CD4-positive, alpha-beta T cell treated with Interleukin-17A for 1 hour (primary cell): ENCODE data around the gene SRL.
A peak's percentile ranks its signal among the peaks of the same experiment; 100 is the strongest.
"Not testable (repeated sequence)": the region's sequence is repeated elsewhere in the genome, so short reads cannot be mapped to it uniquely, and the experiment has no call there.

ENCODE experiments used
- DNase-seq: peaks from one replicate; pipeline ENCODE4 v3.0.0-alpha.2; 2020

The SRL gene

DNA sequence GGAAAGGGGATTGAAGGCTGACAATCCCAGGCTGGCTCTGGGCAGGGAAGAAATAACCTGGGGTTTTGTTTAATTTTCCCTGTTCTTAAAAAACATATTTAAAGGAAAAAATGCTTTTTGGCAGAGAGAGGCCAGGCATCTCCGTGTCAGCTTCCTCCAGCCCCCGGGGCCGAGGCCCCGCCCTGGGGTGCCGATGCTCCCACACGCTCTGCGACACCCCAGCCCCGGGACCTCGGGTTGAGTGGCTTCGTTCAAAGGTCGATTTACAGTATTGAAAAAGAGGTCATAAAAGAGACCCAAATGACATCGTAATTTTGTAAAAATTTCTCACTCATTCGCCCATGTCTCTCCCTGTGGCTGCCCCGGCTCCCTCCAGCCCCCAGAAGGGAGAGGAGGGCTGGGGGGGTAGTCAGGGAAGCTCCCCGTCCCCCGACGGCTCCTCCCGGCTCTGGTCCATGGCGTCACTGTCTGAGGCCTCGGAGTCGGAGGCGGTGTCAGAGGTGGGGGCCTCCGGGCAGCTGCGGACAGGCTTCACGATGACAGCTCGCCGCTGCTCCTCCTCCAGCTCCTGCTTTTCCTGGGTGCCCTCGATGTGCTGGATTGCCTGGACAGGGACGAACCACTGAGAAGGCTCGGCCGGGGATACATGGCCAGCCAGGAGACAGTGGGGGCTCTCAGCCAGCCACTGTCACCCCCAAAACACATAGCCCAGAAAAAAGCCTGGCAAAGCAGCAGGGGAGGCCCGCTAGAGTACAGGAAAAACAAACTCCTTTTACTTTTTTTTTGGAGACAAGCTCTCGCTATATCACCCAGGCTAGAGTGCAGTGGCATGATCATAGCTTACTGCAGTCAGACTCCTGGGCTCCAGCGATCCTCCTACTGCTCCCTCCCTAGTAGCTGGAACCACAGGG is 16.0 kb upstream of the SRL start:
- no peak for DNase-seq

DNA sequence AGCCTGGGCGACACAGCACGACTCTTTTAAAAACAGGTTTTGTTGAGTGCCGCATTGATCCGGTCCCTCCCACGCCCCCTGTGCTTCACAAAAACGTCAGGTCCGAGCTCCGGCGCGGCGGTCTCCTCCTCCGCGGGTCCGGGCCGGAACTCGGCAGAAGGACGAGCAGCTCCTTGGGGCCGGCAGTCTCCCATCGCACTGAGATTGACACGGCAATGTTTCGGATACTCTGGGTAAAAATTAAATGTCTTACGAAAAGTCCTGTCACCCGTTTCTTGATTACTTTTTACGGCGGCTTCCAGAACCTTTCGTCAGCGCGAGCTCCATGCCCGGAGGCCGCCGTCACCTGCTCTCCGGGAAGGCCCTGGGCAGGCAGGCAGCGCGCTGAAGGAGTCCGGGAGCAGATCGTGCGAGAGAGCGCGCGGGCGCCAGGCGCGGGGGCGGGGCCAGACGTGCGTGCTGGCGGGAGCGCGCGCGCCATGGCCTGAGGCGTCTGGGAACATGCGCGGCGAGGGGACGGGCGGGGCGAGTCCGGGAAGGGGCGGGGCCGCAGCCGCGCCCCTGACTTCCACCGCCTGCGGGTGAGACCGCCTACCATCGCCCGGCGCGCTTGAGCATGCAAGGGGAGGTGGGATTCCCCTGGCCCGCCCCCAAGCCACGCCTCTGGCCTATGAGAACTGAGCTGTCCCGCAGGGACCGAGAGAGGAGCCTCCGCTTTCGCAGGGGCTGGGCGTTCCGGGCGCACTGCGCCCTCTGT is 11.7 kb upstream of the SRL start:
- DNase-seq = peak; percentile 100

DNA sequence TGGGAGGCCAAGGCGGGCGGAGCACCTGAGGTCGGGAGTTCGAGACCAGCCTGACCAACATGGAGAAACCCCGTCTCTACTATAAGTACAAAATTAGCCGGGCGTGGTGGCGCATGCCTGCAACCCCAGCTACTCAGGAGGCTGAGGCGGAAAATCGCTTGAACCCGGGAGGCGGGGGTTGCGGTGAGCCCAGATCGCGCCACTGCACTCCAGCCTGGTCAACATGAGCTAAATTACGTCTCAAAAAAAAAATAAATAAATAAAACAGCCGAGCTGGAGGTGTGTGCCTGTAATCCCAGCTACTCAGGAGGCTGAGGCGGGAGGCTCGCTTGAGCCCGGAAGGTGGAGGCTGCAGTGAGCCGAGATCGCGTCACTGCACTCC is 11.1 kb upstream of the SRL start:
- DNase-seq = not testable (repeated sequence)

GRCh38 chr16:4249530-4250308 is 7.8 kb upstream of the SRL start:
- no peak for DNase-seq

- no peak for DNase-seq
Measured at GRCh38 chr16:4247460-4247784, 5.5 kb upstream of the SRL start.

DNA sequence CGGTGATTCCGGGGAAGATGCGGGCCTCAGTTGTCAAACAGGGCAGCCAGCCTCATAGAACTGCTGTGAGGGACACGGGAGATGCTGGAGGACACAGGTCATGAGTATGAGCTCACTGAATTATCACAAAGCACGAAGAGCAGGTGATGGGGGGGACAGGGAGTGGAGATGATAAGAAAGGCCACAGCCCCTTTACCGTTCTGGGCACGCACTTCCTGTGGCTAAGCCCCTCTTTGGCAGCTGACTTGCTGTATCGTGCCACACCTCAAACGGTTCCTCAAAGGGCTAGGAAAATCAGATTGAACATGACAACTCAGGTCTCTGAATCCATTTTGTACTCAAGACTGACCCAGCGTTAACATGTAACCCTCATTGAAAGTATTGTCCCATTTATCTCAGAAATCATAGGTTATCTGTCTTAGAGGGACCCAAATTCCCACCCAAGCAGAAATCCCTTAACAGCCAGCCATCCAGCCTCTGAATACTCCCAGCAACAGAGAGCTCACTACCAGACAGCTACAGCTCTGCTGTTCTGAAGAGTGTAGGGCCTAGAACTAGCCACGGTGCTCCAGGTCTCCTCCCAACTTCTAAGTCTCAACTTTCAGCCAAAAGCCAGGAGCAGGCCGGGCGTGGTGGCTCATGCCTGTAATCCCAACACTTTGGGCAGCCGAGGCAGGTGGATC is 5.0 kb upstream of the SRL start:
- no peak for DNase-seq

DNA sequence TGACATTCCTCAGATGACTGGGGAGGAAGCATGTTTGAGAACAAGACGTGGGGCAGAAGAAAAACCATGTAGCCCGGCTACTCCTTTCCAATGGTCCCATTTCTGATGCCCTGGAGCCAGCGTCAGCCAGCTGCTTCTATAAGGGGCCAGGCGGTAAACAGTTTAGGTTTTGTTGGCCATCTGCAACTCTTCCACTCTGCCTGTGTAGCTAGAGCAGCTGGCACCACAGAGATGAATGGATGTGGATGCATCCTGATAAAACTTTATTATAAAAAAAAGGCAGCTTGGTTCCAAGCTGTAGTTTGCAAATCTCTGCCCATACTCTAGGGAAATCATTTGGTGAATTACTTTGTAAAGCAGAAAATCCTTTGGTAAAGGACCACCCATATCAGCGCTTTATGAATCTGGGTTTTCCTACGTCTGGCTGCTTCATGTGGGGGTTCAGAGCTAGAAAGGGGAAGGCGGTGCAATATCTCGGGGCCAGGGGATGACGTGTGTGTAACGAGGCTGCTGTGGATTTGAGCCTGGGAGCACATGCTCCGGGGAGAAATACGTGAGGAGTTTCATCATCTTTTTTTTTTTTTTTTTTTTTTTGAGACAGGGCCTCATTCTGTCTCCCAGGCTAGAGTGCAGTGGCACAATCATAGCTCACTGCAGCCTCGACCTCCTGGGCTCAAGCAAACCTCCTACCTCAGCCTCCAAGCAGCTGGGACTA is 3.4 kb upstream of the SRL start:
- no peak for DNase-seq

DNA sequence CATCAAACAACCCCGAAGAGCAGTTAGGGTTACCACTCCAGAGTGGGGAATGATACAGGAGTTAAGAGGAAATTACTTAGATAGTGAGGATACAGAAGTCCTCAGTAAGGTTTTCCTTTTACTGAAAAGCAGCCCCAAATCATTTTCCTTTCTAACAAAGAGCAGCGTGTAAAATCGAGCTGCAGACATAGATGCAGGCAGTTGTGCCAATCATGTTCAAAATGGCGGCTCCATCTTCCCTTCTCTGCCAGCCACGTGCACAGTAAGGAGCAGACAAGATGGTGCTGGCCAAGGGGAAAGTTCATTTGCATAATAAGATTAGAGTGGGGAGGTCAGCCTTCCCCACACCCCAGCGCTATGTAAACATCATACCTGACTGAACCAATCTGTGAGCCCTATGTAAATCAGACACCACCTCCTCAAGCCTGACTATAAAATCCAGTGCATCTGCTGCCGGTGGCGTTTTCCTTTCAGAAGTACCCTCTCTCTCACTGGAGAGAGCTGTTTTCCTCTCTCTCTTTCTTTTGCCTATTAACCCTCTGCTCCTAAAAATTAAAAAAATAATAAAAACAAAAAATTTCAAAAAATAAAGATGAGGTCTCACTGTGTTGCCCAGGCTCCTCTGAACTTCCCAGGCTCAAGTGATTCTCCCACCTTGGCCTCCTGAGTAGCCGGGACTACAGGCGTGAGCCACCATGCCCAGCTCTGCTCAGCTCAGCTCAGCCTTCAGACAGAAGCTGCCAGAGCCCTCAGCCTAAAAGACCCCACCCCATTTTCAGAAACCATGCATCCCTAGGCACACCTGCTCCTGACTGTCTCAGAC is 2.6 kb upstream of the SRL start:
- DNase-seq = no peak

DNA sequence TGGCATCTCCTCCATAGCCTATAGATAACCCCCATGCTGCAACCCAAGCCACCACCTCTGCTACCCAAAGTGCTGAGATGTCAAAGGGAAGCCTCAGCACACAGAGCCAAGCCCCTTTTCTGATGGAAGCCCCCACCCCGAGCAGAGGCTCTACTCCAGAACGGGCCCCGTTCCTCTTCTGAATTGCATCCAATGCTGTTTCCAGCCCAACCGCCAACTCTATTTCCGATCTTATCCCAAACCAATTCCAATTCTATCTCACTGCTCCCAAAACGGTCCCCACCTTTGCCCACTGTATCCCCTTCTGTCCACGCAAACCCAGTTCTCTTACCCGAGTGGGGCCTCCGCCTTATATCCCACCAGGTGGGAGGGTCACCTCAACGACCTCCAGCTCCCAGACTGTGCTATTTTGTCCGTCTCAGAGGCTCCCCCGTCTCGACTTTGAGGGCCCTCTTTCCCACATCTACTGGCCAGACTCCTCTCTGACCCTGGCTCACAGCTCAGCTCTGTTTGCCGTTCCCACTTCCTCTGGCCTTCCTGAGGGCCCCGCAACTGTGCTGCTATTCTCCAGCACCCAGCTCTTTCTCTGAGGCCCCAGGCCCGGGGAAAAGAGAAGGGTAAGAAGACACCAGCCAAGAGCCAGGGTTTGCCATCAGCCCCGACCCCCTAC is 487 bp downstream of the SRL start:
- no peak for DNase-seq

DNA sequence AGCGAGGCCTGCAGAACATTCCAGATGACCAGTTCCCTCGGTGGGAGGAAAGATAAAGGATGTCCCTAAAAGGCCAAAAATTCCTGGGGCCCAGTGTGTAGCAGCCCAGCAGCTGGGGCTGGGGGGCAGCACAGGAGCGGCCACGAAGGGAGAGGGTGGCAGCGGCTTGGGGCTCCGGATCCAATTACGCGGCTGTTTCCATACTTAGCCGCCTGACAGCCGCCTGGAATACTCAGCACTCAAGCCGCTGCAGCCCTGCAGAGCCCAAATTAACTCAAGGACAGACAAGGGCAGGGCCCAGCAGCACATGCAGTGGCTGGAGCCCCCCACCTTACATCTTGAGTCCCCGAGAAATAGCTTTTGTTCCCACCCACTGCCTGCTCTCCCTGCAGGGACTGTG is 1.3 kb downstream of the SRL start:
- no peak for DNase-seq

DNA sequence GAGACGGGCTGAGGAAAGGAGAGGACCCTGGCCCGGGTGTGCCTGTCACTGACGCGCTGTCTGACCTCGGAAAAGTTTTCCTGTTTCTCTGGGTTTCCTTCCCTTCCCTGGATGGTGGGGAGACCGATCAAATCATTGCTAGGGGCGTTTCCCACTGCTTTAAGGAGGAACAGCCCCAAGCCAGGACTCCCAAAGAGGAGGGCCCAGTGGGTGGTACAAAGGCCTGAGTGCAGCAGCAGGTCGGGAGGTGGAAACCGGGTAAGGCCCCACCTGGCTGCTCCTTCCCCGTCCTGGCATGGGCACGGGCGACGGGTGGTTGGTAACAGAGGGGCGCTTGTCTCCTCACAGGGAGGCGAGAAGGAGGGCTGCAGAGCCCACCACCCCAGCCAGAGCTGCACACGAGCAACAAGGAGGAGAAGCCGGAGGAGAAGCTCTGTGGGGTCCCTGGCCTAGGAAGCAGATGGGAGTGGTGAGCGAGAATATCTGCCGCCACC is 2.2 kb downstream of the SRL start:
- DNase-seq = no peak

DNA sequence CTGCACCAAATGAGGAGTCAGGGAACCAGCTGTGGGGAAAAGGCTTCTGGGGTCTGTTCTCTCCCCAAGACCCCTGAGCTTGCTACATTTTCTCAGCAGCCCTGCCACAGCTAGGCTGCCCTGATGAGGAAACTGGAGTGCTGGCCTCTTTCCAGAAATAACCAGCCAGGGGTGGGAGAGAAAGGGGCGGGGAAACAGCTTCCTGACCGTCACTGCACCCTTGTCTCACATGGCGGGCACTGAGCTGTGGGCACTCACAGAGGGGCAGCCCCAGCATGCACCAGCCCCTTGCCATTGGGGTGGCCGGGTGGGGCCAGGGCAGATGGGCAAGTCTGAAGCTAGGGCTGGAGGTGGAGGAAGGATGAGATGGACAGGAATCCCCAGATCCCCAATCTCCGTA is 2.9 kb downstream of the SRL start:
- no peak for DNase-seq

DNA sequence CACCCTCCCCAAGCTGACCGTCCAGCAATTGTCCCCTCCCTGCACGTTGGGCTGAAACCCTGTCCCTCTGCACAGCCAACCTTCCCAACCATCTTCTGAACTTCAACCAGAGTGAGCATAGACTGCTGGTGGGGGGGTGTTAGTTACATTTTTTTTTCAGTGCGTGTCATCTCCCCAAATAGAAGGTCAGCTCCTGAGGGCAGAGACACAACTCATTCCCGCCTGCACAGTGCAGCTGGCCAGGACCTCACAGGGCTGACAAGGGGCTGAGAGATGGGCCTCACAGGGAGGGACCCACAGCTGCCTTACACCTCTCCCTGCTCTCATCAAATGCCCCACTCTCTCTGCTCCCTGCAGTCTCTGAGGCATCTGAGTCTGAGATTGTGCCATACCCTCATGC is 8.4 kb downstream of the SRL start:
- DNase-seq = no peak

- DNase-seq = no peak
Measured at GRCh38 chr16:4232541-4233386, 9.1 kb downstream of the SRL start.

DNA sequence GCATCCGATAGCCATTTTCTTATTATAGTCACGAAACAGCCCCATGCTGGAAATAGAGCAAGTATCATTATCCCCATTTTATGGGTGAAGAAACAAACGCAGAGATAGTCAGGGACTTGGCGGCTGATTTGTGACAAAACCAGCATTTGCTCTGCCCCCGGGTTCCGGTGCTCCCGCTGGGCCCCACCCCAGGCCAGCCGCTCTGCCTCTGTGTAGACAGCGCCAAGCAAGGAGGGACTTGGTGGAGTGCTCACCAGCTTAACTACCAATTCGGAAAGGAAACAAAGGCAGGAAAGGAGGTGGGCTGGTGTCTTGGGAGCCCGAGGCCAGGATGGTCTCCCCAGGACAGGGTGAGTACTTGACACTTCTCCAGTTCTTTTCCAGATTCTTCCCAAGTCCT is 10.0 kb downstream of the SRL start:
- no peak for DNase-seq

DNA sequence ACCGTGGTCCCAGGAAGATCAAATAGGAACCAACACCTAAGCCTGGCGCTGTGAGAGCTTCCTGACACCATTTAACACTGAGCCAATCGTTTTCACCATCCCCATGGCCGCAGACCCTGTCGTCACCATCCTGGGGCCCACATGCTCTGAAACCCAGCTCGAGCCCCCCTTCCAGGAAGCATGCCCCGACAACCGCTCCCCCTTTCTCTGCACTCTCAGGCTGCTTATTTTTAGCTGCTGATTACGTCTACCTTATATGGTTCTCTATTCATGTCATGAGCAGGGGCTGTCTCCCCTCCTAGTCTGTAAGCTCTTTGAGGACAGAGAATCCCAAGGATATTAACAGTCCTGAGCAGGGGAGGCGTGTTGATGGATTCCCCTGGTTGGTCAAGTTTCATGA is 10.5 kb downstream of the SRL start:
- DNase-seq = no peak

DNA sequence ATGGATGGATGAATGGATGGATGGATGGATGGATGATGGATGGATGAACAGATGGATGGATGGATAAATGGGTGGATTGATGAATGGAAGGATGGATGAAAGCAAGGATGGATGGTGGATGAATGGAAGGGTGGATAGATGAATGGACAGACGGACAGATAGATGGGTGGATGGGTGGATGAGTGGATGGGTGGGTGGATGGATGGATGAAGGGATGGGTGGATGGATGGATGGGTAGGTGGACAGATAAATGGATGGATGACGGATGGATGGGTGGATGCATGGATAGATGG is 14.9 kb downstream of the SRL start:
- DNase-seq = no peak

DNA sequence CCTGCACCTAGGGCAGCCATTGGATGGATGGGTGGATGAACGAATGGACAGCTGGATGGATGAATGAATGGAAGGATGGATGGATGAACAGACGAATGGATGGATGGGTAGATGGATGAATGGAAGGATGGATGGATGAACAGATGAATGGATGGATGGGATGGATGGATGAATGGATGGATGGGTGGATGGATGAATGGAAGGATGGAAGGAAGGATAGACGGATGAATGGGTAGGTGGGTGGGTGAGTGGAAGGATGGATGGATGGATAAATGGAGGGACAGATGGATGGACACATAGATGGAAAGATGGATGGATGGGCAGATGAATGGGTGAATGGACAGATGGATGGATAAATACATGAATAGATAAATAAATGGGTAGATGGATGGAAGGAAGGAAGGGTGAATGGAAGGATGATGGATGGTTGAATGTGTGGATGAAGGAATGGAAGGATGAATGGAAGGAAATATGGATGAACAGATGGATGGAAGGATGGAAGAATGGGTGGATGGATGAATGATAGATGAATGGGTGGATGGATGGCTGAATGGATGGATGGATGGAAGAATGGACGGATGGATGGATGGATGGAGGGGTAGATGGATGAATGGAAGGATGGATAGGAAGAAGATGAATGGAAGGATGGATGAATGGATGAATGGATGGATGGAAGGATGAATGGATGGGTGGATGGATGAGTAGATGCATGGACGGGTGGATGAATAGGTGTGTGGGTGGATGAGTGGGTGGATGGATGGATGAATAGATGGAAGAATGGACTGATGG is 15.4 kb downstream of the SRL start:
- no peak for DNase-seq

DNA sequence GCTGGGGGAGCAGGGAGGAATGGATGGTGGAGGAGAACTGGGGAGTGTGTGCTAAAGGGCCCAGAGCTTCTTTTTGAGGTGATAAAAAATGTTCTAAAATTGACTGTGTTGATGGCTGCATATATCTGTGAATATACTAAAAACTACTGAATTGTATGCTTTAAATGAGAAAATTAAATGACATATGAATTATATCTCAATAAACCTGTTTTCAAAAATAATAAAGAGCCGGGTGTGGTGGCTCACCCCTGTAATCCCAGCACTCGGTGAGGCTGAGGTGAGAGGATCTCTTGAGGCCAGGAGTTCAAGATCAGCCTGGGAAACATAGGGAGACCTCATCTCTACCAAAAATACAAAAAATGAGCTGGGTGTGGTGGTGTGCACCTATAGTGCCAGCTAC is 16.8 kb downstream of the SRL start:
- DNase-seq = no peak
